HepG2 (cell line): ENCODE results near the gene MAP4K3. TPM values are rescaled to one million over a fixed set of nuclear protein-coding genes. Genes with fewer than 3 reads are reported as not detected.

Source experiments
- ATAC-seq: fragments of 200-7000 bp; cut with Tn5 transposase; 3 replicates; pipeline ENCODE4 v1.9.1; 2020; ENCODE audit warnings: mild to moderate bottlenecking, moderate library complexity
- BruUV-seq: library from RNA; stranded (reverse); fragments of 400-500 nt; replicated peaks from 2 replicates; lab custom pipeline; 2021; lab: Mats Ljungman, UMichigan
- CTCF ChIA-PET: fragments of 300-600 bp; formaldehyde crosslinking; extraction: SDS; loops from one replicate; lab custom pipeline; 2021; ENCODE audit warnings: low total read pairs, inconsistent platforms, low intra/inter-chr PET ratio; lab: Yijun Ruan, JAX
- POLR2A ChIA-PET: fragments of 350-600 bp; sonication (Branson Sonifier 250); formaldehyde crosslinking; loops from one replicate; lab custom pipeline; 2020; ENCODE audit warnings: antibody characterized with exemption, inconsistent platforms; lab: Yijun Ruan, JAX
- DNase-seq: peaks from one replicate; pipeline ENCODE4 v3.0.0-alpha.2; 2015; ENCODE audit warnings: low spot score
- FAIRE-seq: peaks from 3 replicates; lab custom pipeline; 2011; peaks lifted over from hg19 to GRCh38; lab: Jason Lieb, UNC
- H2AFZ ChIP-seq: one replicate; pipeline ENCODE4 v1.6.1; 2011; ENCODE audit warnings: low read length, inconsistent platforms
- H3K27ac ChIP-seq: fragments of 300-600 bp; 3 replicates; pipeline ENCODE4 v1.8.0; 2011; ENCODE audit warnings: mixed run types, mild to moderate bottlenecking, mixed read lengths, low read length, inconsistent platforms; ENCODE audit not compliant: insufficient read depth; ENCODE audit errors: extremely low read length
- H3K27me3 ChIP-seq, 2 experiments: fragments of 200-600 bp in 1 of 2; 2 replicates in 1 of 2; 3 replicates in 1 of 2; pipeline versions ENCODE4 v1.6.0 to v1.8.0; 2011; ENCODE audit warnings: low read length in 2 of 2, mild to moderate bottlenecking in 2 of 2, moderate library complexity in 2 of 2, inconsistent platforms in 1 of 2; ENCODE audit not compliant: insufficient read depth in 2 of 2, control insufficient read depth in 1 of 2
- H3K36me3 ChIP-seq, 2 experiments: fragments of 200-600 bp in 1 of 2; replicated peaks in 1 of 2; 2 replicates in 1 of 2; 3 replicates in 1 of 2; pipeline versions ENCODE4 v1.5.1 to v1.8.0; 2011; ENCODE audit warnings: low read length in 2 of 2, inconsistent platforms in 1 of 2; ENCODE audit not compliant: insufficient read depth in 2 of 2, control insufficient read depth in 1 of 2
- H3K4me1 ChIP-seq: 2 replicates; pipeline ENCODE4 v1.5.1; 2012; ENCODE audit warnings: low read length, inconsistent platforms; ENCODE audit not compliant: insufficient read depth
- H3K4me2 ChIP-seq: 2 replicates; pipeline ENCODE4 v1.6.0; 2011; ENCODE audit warnings: low read depth, low read length, inconsistent platforms
- H3K4me3 ChIP-seq, 3 experiments: fragments of 200-600 bp in 1 of 3; sonication (generic), shearing (Covaris generic) in 1 of 3; replicated peaks in 1 of 3; 2 replicates each; pipeline ENCODE4 v1.5.1; 2011 to 2016; ENCODE audit warnings: low read length in 3 of 3, inconsistent platforms in 2 of 3, low read depth in 2 of 3, mild to moderate bottlenecking in 2 of 3, control low read depth in 1 of 3, mixed read lengths in 1 of 3; ENCODE audit not compliant: insufficient read depth in 1 of 3
- H3K79me2 ChIP-seq: one replicate; pipeline ENCODE4 v1.6.1; 2011; ENCODE audit warnings: low read length, inconsistent platforms; ENCODE audit not compliant: insufficient read depth
- H3K9ac ChIP-seq: 2 replicates; pipeline ENCODE4 v1.6.0; 2011; ENCODE audit warnings: mild to moderate bottlenecking, low read depth, low read length, inconsistent platforms; ENCODE audit not compliant: insufficient read depth
- H3K9me3 ChIP-seq: 2 replicates; pipeline ENCODE4 v1.5.1; 2012; ENCODE audit warnings: mild to moderate bottlenecking, low read length
- H4K20me1 ChIP-seq: 2 replicates; pipeline ENCODE4 v1.6.0; 2011; ENCODE audit warnings: inconsistent platforms, mild to moderate bottlenecking, low read length, moderate library complexity; ENCODE audit not compliant: insufficient read depth
- IRF9 ChIP-seq: sonication (generic); formaldehyde crosslinking; IDR thresholded peaks from 2 replicates; pipeline ENCODE4 v1.8.0; 2022; ENCODE audit warnings: missing genetic modification reagents, mild to moderate bottlenecking, borderline replicate concordance
- MTF1 ChIP-seq: sonication (generic); formaldehyde crosslinking; IDR thresholded peaks from 2 replicates; pipeline ENCODE4 v1.5.0; 2020; ENCODE audit warnings: missing genetic modification reagents
- ZNF569 ChIP-seq: sonication (generic); formaldehyde crosslinking; IDR thresholded peaks from 2 replicates; pipeline ENCODE4 v1.5.0; 2020; ENCODE audit warnings: mild to moderate bottlenecking, missing genetic modification reagents, moderate library complexity, borderline replicate concordance
- ZNF607 ChIP-seq: sonication (generic); formaldehyde crosslinking; IDR thresholded peaks from 2 replicates; pipeline ENCODE4 v1.5.1; 2020; ENCODE audit warnings: missing genetic modification reagents, mild to moderate bottlenecking, borderline replicate concordance
- ZNF703 ChIP-seq: sonication (generic); formaldehyde crosslinking; IDR thresholded peaks from 2 replicates; pipeline ENCODE4 v1.5.1; 2020; ENCODE audit warnings: missing genetic modification reagents, mild to moderate bottlenecking, moderate library complexity, borderline replicate concordance
- whole genome bisulfite sequencing: methylation state at CpG from one replicate; pipeline ENCODE4 v1.1.6; 2017; ENCODE audit warnings: low lambda C conversion rate; 5-methylcytosine and 5-hydroxymethylcytosine counted together
- in situ Hi-C: cut with HindIII; loops from 2 replicates; pipeline ENCODE4 v1.10.0; 2017; ENCODE audit warnings: low pct_unique_long_range_greater_than_20kb; ENCODE audit not compliant: extremely low pct_ligation_motif_present
- intact Hi-C: fragments of 100-400 bp; cut with micrococcal nuclease; formaldehyde crosslinking; loops from one replicate; pipeline ENCODE4 v1.10.0; 2022; ENCODE audit not compliant: unreplicated experiment
- polyA plus RNA-seq, 8 experiments: library from polyadenylated mRNA; depleted of rRNA in 3 of 8; stranded (reverse) in 7 of 8; unstranded in 1 of 8; fragments of >200 nt; fragmentation: Illumina TruSeq in 4 of 8; extraction: Trizol in 4 of 8; gene quantifications; 2 replicates each; pipeline versions ENCODE4 v1.2.1 to v1.2.3, GENCODE V29; 2011 to 2016; ENCODE audit warnings: low read depth in 4 of 8, missing spikeins in 1 of 8, mixed read lengths in 1 of 8; ENCODE audit not compliant: insufficient read depth in 1 of 8
- total RNA-seq, 5 experiments: library from RNA; depleted of rRNA; stranded (reverse); fragments of >200 nt; fragmentation: Illumina TruSeq; extraction: Trizol; gene quantifications; 2 replicates each; pipeline ENCODE4 v1.2.3, GENCODE V29; 2016; ENCODE audit warnings: low read depth in 1 of 5

Gene MAP4K3
- total and polyA plus RNA-seq, 2 of the 13 experiments (the other 11 are each of a cell fraction or from before 2014, with no cell fraction given) = 45.9 to 53.2 TPM

DNA sequence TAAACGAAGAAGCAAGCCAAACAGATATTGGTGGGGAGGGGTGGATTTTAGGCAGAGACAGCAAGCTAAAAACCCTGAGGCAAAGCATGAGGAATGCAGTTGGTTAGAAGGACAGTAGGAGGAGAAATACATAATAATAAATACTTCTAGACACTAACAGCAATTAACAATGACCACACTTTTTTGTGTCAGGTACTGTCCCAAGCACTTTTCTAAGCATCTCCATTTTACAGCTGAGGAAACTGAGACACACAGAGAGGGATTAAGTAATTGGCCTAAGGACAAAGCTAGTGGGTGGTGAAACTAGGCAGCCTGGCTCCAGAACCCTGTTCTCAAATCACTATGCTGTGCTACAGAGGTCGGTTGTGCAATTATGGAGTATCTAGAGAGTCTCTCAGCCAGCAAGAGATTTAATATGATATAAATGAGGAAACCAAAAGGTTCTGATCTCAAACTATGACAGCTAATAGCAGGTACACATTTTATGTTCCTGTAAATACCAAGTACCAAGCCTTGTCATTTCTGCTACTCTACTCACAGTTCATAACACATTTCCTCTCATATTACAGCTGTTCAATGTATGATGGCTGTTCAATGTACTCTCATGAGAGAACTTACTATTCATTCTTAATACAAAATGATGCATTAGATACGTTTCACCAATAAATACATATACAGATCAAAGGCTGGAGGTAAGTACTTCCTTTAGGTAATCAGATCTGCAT is 5.3 kb downstream of the MAP4K3 start (continued):
- TF ChIP-seq IRF9 (CRISPR knock-in tag) = no peak
- TF ChIP-seq ZNF607 (CRISPR knock-in tag) = 0 out of 2 replicates have a peak, but pooled peaks have one; percentile 29
- TF ChIP-seq MTF1 (CRISPR knock-in tag) = no peak

DNA sequence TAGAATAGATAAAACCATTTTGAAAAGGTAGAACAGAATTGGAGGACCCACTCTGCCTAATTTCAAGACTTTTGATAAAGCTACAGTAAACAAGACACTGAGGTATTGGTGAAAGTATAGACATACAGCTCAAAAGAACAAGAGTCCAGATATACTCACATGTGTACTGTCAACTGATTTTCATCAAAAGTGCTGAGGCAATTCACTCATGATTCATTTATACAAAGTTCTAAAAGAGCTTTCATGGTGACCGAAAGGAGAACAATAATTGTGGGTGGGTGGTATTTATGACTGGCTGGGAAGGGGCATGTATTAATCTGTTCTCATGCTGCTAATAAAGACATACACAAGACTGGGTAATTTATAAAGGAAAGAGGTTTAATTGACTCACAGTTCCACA is 7.3 kb downstream of the MAP4K3 start:
- H3K27ac ChIP-seq = no peak overlapping the region
- peaks cover 74% of the 10 kb centered on the region for H3K4me1 ChIP-seq
- in situ Hi-C loops = no loop called here
- no peaks in the 10 kb centered on the region for H3K27me3 ChIP-seq
- H2AFZ ChIP-seq = no peak overlapping the region
- TF ChIP-seq ZNF703 (CRISPR knock-in tag) (no peak), ZNF569 (CRISPR knock-in tag) (0 out of 2 replicates have a peak, but pooled peaks have one; percentile 21)
- TF ChIP-seq, all 625 proteins: peak for 1
- H3K9ac ChIP-seq = no peak overlapping the region
- FAIRE-seq = no peak
- no TSS peak for BruUV-seq
- CTCF ChIA-PET = no interaction called here
- WGBS = 100% methylated on average over 1 of the region's 1 CpG
- no peak overlapping the region for H3K4me2 ChIP-seq
- no peak for ATAC-seq
- POLR2A ChIA-PET = interaction anchor here (1.1 kb wide), 1 partner anchor 11 kb away, joined by 3 read pairs; no protein-coding TSS in a partner anchor
- H4K20me1 ChIP-seq = peaks cover 82% of the 10 kb centered on the region
- peaks cover 0 to 1% of the 10 kb centered on the region in 2 experiments; a peak in 1 of 5 replicates for H3K36me3 ChIP-seq
- no peak overlapping the region for H3K4me3 ChIP-seq
- H3K79me2 ChIP-seq = peaks cover 99% of the 10 kb centered on the region
- H3K9me3 ChIP-seq = no peaks in the 10 kb centered on the region
- intact Hi-C loops = loop anchor here (5.0 kb wide), 1 partner anchor 32 kb away; no protein-coding TSS in a partner anchor
- DNase-seq = no peak
